ENCODE results near the gene TMEM187.

Gene TMEM187

DNA sequence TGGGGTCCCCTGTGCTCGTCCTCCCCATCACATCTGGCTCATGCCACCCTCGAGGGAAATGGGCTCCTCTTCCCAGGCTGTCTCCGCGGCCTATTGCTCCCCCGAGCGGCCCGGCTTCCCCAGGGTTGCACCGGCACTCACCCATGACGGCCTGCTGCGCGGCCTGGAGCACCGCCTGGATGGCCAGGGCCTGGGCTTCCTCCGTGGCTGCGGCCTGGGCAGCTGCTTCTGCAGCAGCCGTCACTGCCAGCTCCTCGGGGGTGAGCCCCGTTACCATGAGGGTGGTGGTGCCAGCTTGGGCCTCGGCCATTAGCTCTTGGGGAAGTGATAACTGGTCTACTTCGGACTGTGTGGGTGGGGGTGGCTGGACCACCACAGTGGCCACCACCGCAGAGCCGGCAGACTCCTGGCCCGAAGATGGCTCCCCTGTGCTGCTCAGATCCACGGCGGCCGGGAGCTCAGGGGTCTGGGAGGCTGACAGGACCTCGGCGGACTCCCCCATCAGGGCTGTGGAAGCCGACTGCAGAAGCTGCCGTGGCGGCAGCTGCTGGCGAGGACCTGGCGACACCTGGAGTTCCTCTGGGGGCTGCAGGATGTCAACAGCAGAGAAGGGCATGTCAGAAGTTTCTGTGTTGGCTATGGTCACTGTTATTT, 20.1 kb upstream of the TMEM187 start:
- TF ChIP-seq POLR2AphosphoS5 (IDR thresholded peaks at IDR 0.05; ENCODE audit: low read depth, low read length), result no peak
- TF ChIP-seq TAF1 (IDR thresholded peaks at IDR 0.05; ENCODE audit: borderline replicate concordance, insufficient read depth, low read length), result no peak
- TF ChIP-seq, protein P1, sequence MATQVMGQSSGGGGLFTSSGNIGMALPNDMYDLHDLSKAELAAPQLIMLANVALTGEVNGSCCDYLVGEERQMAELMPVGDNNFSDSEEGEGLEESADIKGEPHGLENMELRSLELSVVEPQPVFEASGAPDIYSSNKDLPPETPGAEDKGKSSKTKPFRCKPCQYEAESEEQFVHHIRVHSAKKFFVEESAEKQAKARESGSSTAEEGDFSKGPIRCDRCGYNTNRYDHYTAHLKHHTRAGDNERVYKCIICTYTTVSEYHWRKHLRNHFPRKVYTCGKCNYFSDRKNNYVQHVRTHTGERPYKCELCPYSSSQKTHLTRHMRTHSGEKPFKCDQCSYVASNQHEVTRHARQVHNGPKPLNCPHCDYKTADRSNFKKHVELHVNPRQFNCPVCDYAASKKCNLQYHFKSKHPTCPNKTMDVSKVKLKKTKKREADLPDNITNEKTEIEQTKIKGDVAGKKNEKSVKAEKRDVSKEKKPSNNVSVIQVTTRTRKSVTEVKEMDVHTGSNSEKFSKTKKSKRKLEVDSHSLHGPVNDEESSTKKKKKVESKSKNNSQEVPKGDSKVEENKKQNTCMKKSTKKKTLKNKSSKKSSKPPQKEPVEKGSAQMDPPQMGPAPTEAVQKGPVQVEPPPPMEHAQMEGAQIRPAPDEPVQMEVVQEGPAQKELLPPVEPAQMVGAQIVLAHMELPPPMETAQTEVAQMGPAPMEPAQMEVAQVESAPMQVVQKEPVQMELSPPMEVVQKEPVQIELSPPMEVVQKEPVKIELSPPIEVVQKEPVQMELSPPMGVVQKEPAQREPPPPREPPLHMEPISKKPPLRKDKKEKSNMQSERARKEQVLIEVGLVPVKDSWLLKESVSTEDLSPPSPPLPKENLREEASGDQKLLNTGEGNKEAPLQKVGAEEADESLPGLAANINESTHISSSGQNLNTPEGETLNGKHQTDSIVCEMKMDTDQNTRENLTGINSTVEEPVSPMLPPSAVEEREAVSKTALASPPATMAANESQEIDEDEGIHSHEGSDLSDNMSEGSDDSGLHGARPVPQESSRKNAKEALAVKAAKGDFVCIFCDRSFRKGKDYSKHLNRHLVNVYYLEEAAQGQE (IDR thresholded peaks at IDR 0.05; ENCODE audit: insufficient read depth in 1 of 2, low read depth in 2 of 2, low read length in 2 of 2), result no peak
- no peak for TF ChIP-seq SIN3A (IDR thresholded peaks at IDR 0.05; ENCODE audit: borderline replicate concordance, insufficient read depth, low read length)
- no peak for TF ChIP-seq FOXP2 (optimal IDR thresholded peaks at IDR 0.05; ENCODE audit: borderline replicate concordance, extremely low read depth, extremely low read length, insufficient read depth)

DNA sequence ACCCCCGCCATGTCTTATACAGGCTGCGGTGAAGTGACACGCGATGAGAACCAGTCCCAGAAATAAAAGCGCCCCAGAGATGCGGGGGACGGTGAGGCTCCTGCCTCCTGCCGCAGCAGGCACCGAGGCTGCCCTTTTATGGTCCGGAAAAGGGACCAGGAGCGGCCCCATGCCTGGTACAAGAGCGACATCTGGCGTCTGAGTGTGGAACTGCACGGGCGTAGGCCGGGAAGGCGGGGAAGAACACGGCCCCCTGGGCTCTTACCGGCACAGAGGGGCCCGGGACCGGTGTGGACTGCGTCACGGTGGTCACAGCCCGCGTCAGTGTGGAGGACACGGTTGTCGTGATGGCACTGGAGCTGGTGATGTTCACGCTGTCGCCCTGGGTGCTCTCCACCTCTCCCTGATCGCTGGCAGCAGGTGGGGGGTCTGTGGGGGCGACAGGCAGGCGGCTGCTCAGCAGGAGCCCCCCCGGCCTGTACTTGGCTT, 19.2 kb upstream of the TMEM187 start:
- TF ChIP-seq TAF1 (IDR thresholded peaks at IDR 0.05; ENCODE audit: borderline replicate concordance, insufficient read depth, low read length) (no peak), SIN3A (IDR thresholded peaks at IDR 0.05; ENCODE audit: borderline replicate concordance, insufficient read depth, low read length) (no peak), FOXP2 (optimal IDR thresholded peaks at IDR 0.05; ENCODE audit: borderline replicate concordance, extremely low read depth, extremely low read length, insufficient read depth) (no peak)
- TF ChIP-seq, protein P1 (IDR thresholded peaks at IDR 0.05; ENCODE audit: insufficient read depth in 1 of 2, low read depth in 2 of 2, low read length in 2 of 2), result no peak

DNA sequence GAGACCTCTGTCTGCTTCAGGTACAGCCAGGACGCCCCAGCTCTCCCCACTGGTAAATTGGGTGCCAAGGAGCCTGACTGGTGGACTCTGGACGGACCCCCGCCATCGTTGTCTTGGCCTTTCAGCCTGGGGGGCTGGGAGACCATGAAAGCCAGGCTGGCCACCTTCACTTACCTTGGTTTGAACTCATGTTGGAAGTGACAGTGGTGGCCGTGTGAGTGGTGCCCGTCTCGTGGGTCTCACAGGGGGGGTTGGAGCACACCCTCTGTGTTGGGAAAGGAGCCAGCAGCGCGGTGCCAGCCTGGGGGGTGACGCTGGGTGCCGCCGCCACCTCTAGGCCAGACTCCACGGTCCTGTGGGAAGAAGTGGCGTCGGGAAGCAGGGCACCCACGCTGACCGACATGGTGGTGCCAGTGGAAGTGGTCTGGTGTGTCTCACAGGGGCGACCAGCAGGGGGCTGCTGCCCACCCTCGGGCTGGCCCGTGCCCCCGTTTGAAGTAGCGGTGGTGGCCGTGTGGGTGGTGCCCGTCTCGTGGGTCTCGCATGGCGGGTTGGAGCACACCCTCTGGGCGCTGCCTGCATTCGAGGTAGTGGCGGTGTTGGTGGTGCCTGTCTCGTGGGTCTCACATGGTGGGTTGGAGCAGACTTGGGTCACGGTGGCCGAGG, 18.5 kb upstream of the TMEM187 start:
- no peak for TF ChIP-seq SIN3A (IDR thresholded peaks at IDR 0.05; ENCODE audit: borderline replicate concordance, insufficient read depth, low read length)
- TF ChIP-seq, protein P1 (IDR thresholded peaks at IDR 0.05; ENCODE audit: insufficient read depth in 1 of 2, low read depth in 2 of 2, low read length in 2 of 2), result no peak
- no peak for TF ChIP-seq TAF1 (IDR thresholded peaks at IDR 0.05; ENCODE audit: borderline replicate concordance, insufficient read depth, low read length)
- TF ChIP-seq FOXP2 (optimal IDR thresholded peaks at IDR 0.05; ENCODE audit: borderline replicate concordance, extremely low read depth, extremely low read length, insufficient read depth), result no peak
- TF ChIP-seq POLR2AphosphoS5 (IDR thresholded peaks at IDR 0.05; ENCODE audit: low read depth, low read length), result no peak

DNA sequence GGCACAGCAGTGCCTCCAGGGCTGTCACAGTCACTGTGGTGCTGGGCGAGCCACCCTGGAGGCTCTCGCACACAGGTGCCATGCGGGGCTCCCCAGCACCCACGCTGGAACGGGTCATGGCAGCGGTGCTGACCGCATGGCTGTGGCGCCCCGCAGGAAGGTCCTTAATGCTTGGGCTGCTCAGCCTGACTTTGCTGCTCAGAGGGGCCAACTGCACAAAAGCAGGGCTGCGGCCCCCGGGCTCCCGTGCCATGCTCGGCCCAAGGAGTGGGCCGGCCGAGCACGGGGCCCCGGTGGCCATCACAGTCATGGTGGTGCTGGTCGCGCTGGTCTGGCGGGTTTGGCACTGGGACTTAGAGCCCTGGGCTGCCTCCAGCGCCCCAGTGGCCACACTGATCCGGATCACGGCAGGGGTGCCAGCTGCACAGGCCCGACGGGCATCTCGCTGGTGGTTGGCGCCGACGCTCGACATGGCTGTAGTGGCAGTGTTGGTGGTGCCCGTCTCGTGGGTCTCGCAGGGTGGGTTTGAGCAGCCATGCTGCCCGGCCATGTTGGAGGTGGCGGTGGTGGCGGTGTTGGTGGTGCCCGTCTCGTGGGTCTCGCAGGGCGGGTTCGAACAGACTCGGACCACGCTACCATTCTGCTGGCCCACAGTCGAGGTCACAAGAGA, 17.9 kb upstream of the TMEM187 start:
- TF ChIP-seq TAF1 (IDR thresholded peaks at IDR 0.05; ENCODE audit: borderline replicate concordance, insufficient read depth, low read length) (no peak), POLR2AphosphoS5 (IDR thresholded peaks at IDR 0.05; ENCODE audit: low read depth, low read length) (no peak), FOXP2 (optimal IDR thresholded peaks at IDR 0.05; ENCODE audit: borderline replicate concordance, extremely low read depth, extremely low read length, insufficient read depth) (no peak), SIN3A (IDR thresholded peaks at IDR 0.05; ENCODE audit: borderline replicate concordance, insufficient read depth, low read length) (no peak)
- TF ChIP-seq, protein P1 (IDR thresholded peaks at IDR 0.05; ENCODE audit: insufficient read depth in 1 of 2, low read depth in 2 of 2, low read length in 2 of 2), result no peak

Measured in PFSK-1 (cell line).